ENCODE measurements around the gene USP6. TPM values are rescaled to one million over a fixed set of nuclear protein-coding genes. Genes with fewer than 3 reads are reported as not detected.
"Not testable (repeated sequence)": the region's sequence is repeated elsewhere in the genome, so short reads cannot be mapped to it uniquely, and the experiment has no call there.

The USP6 gene
- total RNA-seq = under 1 TPM; 0.10 to 0.36 TPM
- under 1 TPM in 1 of 2 donors, not detected in 1; 0.05 TPM for polyA plus RNA-seq
- long read RNA-seq, donor 1 = 0 reads
- long read RNA-seq, donor 2, partial matches to known transcripts = 0 of 3 reads
- long read RNA-seq, donor 2, other reads (novel, unspliced or antisense) = 3 of 3 reads

GRCh38 chr17:5115673-5116651 lies at the start of gene USP6:
TSS of gene USP6 (plus strand) at chr17:5116032. CDS start at chr17:5130368, 14,336 bp downstream.
- intact Hi-C loops (cut with DNase I) = no loop called here
- DNase-seq = peak; percentile 42 to 78
- no peak within 1 kb of the TSS for H3K27ac ChIP-seq (ENCODE audit: low read depth in 1 of 2, low read length in 2 of 2)

DNA sequence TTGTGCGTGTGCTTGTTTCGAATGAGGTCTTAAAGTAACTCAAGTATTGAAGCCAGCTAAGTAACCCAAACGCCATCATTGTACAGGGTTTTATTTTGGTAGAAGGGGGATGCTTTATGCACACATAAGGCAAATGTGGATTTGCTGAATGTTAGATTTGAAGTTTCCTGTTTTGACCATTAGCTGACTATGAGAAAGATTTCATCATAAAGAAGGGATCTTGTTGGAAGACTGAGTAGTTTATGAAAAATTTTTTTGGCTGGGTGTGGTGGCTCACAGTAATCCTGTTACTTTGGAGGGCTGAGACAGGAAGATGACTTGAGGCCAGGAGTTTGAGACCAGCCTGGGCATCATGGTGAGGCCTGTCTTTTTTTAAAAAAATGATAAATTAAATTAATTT lies 47.6 kb upstream of the USP6 start:
- no peak for ATAC-seq (ENCODE audit: low FRiP score)
- 86 to 90% methylated on average over 3 of the region's 3 CpGs for WGBS, 2 donors
- intact Hi-C loops (cut with DNase I) = no loop called here

More at GRCh38 chr17:5115673-5116651, at the start of gene USP6:
- no peaks in the 10 kb centered on the region for H3K4me1 ChIP-seq (ENCODE audit: control insufficient read depth in 1 of 2, insufficient read depth in 2 of 2, low read length in 2 of 2)
- no peak within 1 kb of the TSS for H3K4me3 ChIP-seq (ENCODE audit: low read length in 2 of 2)
- 16 to 18% methylated on average over 77 to 87 of the region's 87 CpGs for WGBS, 2 donors
- no peak for ATAC-seq (ENCODE audit: low FRiP score)
- H3K27me3 ChIP-seq (ENCODE audit: control insufficient read depth in 1 of 2, insufficient read depth in 2 of 2, low read length in 1 of 2) = peaks cover 0 to 2% of the 10 kb centered on the region in 2 donors
- H3K36me3 ChIP-seq (ENCODE audit: control insufficient read depth in 1 of 2, insufficient read depth in 2 of 2, low read length in 1 of 2) = no peaks in the 10 kb centered on the region
- peaks cover 1% of the 10 kb centered on the region for H3K9me3 ChIP-seq (ENCODE audit: control insufficient read depth, low read length)

DNA sequence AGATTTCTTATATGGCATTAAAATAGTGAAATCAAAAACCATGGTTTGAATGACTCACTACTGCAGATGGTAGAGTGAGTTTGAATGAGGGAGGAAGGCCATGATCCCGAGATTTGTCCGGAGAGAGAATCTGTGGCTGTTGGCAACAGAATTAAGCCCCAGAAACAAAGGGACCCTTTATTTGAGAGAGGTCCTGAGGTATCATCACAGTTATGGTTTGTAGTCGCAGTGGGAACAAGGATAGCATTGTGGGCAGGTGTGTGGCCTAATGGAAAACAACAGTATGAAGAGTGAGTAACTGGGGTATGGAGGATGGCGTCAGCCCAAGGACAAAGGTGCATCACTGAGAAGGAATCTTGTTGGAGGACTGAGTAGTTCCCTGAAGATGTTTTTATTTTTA lies 46.1 kb upstream of the USP6 start:
- intact Hi-C loops (cut with DNase I) = no loop called here
- no peaks in the 10 kb centered on the region for H3K36me3 ChIP-seq (ENCODE audit: control insufficient read depth in 1 of 2, insufficient read depth in 2 of 2, low read length in 1 of 2)
- no peak for DNase-seq

More for the DNA sequence above, 47.6 kb upstream of the USP6 start:
- Histone ChIP-seq H3K27me3 (ENCODE audit: control insufficient read depth in 1 of 2, insufficient read depth in 2 of 2, low read length in 1 of 2) (no peaks in the 10 kb centered on the region), H3K27ac (ENCODE audit: low read depth in 1 of 2, low read length in 2 of 2) (no peak overlapping the region), H3K9me3 (ENCODE audit: control insufficient read depth, low read length) (no peaks in the 10 kb centered on the region), H3K36me3 (ENCODE audit: control insufficient read depth in 1 of 2, insufficient read depth in 2 of 2, low read length in 1 of 2) (no peaks in the 10 kb centered on the region), H3K4me3 (ENCODE audit: low read length in 2 of 2) (no peak overlapping the region), H3K4me1 (ENCODE audit: control insufficient read depth in 1 of 2, insufficient read depth in 2 of 2, low read length in 2 of 2) (no peaks in the 10 kb centered on the region)
- DNase-seq = no peak

GRCh38 chr17:5075472-5075871 lies 40.4 kb upstream of the USP6 start:
- H3K4me1 ChIP-seq (ENCODE audit: control insufficient read depth in 1 of 2, insufficient read depth in 2 of 2, low read length in 2 of 2); intact Hi-C loops (cut with DNase I); H3K4me3 ChIP-seq (ENCODE audit: low read length in 2 of 2); DNase-seq; H3K36me3 ChIP-seq (ENCODE audit: control insufficient read depth in 1 of 2, insufficient read depth in 2 of 2, low read length in 1 of 2); H3K27ac ChIP-seq (ENCODE audit: low read depth in 1 of 2, low read length in 2 of 2); ATAC-seq (ENCODE audit: low FRiP score); H3K9me3 ChIP-seq (ENCODE audit: control insufficient read depth, low read length); H3K27me3 ChIP-seq (ENCODE audit: control insufficient read depth in 1 of 2, insufficient read depth in 2 of 2, low read length in 1 of 2): not testable (repeated sequence)
- WGBS, 2 donors = 83 to 88% methylated on average over 4 of the region's 5 CpGs

More for the DNA sequence above, 46.1 kb upstream of the USP6 start:
- Histone ChIP-seq H3K27ac (ENCODE audit: low read depth in 1 of 2, low read length in 2 of 2) (no peak overlapping the region), H3K27me3 (ENCODE audit: control insufficient read depth in 1 of 2, insufficient read depth in 2 of 2, low read length in 1 of 2) (no peaks in the 10 kb centered on the region), H3K4me3 (ENCODE audit: low read length in 2 of 2) (no peak overlapping the region), H3K9me3 (ENCODE audit: control insufficient read depth, low read length) (no peaks in the 10 kb centered on the region), H3K4me1 (ENCODE audit: control insufficient read depth in 1 of 2, insufficient read depth in 2 of 2, low read length in 2 of 2) (no peaks in the 10 kb centered on the region)
- WGBS, 2 donors = 77 to 87% methylated on average over 4 of the region's 4 CpGs
- no peak for ATAC-seq (ENCODE audit: low FRiP score)

GRCh38 chr17:5077275-5077674 lies 38.6 kb upstream of the USP6 start:
- ATAC-seq (ENCODE audit: low FRiP score); H3K27me3 ChIP-seq (ENCODE audit: control insufficient read depth in 1 of 2, insufficient read depth in 2 of 2, low read length in 1 of 2); H3K4me1 ChIP-seq (ENCODE audit: control insufficient read depth in 1 of 2, insufficient read depth in 2 of 2, low read length in 2 of 2); DNase-seq; H3K27ac ChIP-seq (ENCODE audit: low read depth in 1 of 2, low read length in 2 of 2); H3K36me3 ChIP-seq (ENCODE audit: control insufficient read depth in 1 of 2, insufficient read depth in 2 of 2, low read length in 1 of 2); H3K9me3 ChIP-seq (ENCODE audit: control insufficient read depth, low read length); intact Hi-C loops (cut with DNase I): not testable (repeated sequence)
- WGBS, 2 donors = 98% methylated on average over 24 of the region's 24 CpGs
- peak overlapping the region in 1 of 2 donors; percentile 50 for H3K4me3 ChIP-seq (ENCODE audit: low read length in 2 of 2)

- DNase-seq (no peak), ATAC-seq (ENCODE audit: low FRiP score) (peak; percentile 58)
- WGBS, 2 donors = 6 to 7% methylated on average over 14 of the region's 14 CpGs
- intact Hi-C loops (cut with DNase I) = no loop called here
- peak overlapping the region in 1 of 2 donors; percentile 66 for H3K27ac ChIP-seq (ENCODE audit: low read depth in 1 of 2, low read length in 2 of 2)
- no peaks in the 10 kb centered on the region for H3K4me1 ChIP-seq (ENCODE audit: control insufficient read depth in 1 of 2, insufficient read depth in 2 of 2, low read length in 2 of 2)
- peaks cover 0 to 3% of the 10 kb centered on the region in 2 donors for H3K36me3 ChIP-seq (ENCODE audit: control insufficient read depth in 1 of 2, insufficient read depth in 2 of 2, low read length in 1 of 2)
- H3K27me3 ChIP-seq (ENCODE audit: control insufficient read depth in 1 of 2, insufficient read depth in 2 of 2, low read length in 1 of 2) = no peaks in the 10 kb centered on the region
- H3K4me3 ChIP-seq (ENCODE audit: low read length in 2 of 2) = peak overlapping the region; percentile 50 to 66
- no peaks in the 10 kb centered on the region for H3K9me3 ChIP-seq (ENCODE audit: control insufficient read depth, low read length)
Measured at GRCh38 chr17:5077781-5078105, 38.1 kb upstream of the USP6 start.

- Histone ChIP-seq H3K4me3 (ENCODE audit: low read length in 2 of 2) (peak within 1 kb of the TSS; percentile 50 to 66), H3K4me1 (ENCODE audit: control insufficient read depth in 1 of 2, insufficient read depth in 2 of 2, low read length in 2 of 2) (no peaks in the 10 kb centered on the region), H3K9me3 (ENCODE audit: control insufficient read depth, low read length) (no peaks in the 10 kb centered on the region), H3K36me3 (ENCODE audit: control insufficient read depth in 1 of 2, insufficient read depth in 2 of 2, low read length in 1 of 2) (peaks cover 0 to 8% of the 10 kb centered on the region in 2 donors), H3K27me3 (ENCODE audit: control insufficient read depth in 1 of 2, insufficient read depth in 2 of 2, low read length in 1 of 2) (no peaks in the 10 kb centered on the region), H3K27ac (ENCODE audit: low read depth in 1 of 2, low read length in 2 of 2) (peak within 1 kb of the TSS in 1 of 2 donors; percentile 66)
- intact Hi-C loops (cut with DNase I) = no loop called here
- 0 to 1% methylated on average over 64 to 75 of the region's 75 CpGs for WGBS, 2 donors
- peak; percentile 95 for ATAC-seq (ENCODE audit: low FRiP score)
- peak; percentile 90 to 96 for DNase-seq
Measured at GRCh38 chr17:5078106-5079028, 37.5 kb upstream of the USP6 start, which contains the start of gene ZFP3. TSS of gene ZFP3 (plus strand) at chr17:5078467. CDS start at chr17:5091505, 13,038 bp downstream.

DNA sequence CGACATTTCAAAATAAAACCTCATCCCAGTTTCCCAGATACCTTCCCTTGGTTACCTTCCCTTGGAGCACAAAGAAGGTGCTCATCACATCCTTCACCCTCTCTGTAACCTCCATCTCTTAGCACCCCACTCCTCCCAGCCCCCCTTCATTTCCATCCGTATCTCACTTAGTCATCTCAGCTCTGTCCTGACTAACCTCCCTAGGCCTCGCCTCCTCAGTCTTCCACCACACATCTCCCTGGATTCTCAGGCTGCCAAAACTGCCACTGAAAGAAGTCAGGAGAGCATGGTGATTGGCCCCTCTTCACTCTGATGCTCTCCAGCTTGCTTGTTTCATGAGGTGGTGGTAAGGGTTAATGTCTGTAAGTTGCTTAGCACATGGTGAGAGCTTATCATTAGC lies 35.2 kb upstream of the USP6 start:
- ATAC-seq (ENCODE audit: low FRiP score) (no peak), DNase-seq (no peak)
- Histone ChIP-seq H3K27ac (ENCODE audit: low read depth in 1 of 2, low read length in 2 of 2) (no peak overlapping the region), H3K9me3 (ENCODE audit: control insufficient read depth, low read length) (no peaks in the 10 kb centered on the region), H3K4me1 (ENCODE audit: control insufficient read depth in 1 of 2, insufficient read depth in 2 of 2, low read length in 2 of 2) (no peaks in the 10 kb centered on the region), H3K36me3 (ENCODE audit: control insufficient read depth in 1 of 2, insufficient read depth in 2 of 2, low read length in 1 of 2) (peaks cover 0 to 8% of the 10 kb centered on the region in 2 donors), H3K4me3 (ENCODE audit: low read length in 2 of 2) (no peak overlapping the region), H3K27me3 (ENCODE audit: control insufficient read depth in 1 of 2, insufficient read depth in 2 of 2, low read length in 1 of 2) (no peaks in the 10 kb centered on the region)
- intact Hi-C loops (cut with DNase I) = no loop called here
- WGBS, 2 donors = 89% methylated on average over 3 of the region's 3 CpGs
